HCEC 1CT (cell line): ENCODE data around the gene RNU5B-1.

Source experiments
- DNase-seq: peaks from one replicate; pipeline ENCODE4 v3.0.0-alpha.2; 2017

Gene RNU5B-1

GRCh38 chr15:65329288-65329983, 25.0 kb downstream of the RNU5B-1 start:
- no peak for DNase-seq

GRCh38 chr15:65329984-65330735, 25.7 kb downstream of the RNU5B-1 start:
- no peak for DNase-seq

GRCh38 chr15:65330934-65331645, 26.6 kb downstream of the RNU5B-1 start:
- DNase-seq = no peak

GRCh38 chr15:65331811-65332210, 27.3 kb downstream of the RNU5B-1 start:
- DNase-seq = no peak

GRCh38 chr15:65332391-65333147, 28.1 kb downstream of the RNU5B-1 start:
- no peak for DNase-seq

- DNase-seq = no peak
These were observed 28.8 kb downstream of the RNU5B-1 start for GRCh38 chr15:65333148-65333820.

- no peak for DNase-seq
These were observed 29.4 kb downstream of the RNU5B-1 start for GRCh38 chr15:65333856-65334255.

- DNase-seq = no peak
These were observed 30.2 kb downstream of the RNU5B-1 start for GRCh38 chr15:65334586-65335231.

- DNase-seq = no peak
These were observed 31.0 kb downstream of the RNU5B-1 start for GRCh38 chr15:65335278-65336055.

- DNase-seq = no peak
These were observed 32.3 kb downstream of the RNU5B-1 start for GRCh38 chr15:65336493-65337435.

- DNase-seq = no peak
These were observed 33.1 kb downstream of the RNU5B-1 start for GRCh38 chr15:65337436-65338070.

- DNase-seq = no peak
These were observed 33.9 kb downstream of the RNU5B-1 start for GRCh38 chr15:65338366-65338765.

- no peak for DNase-seq
These were observed 34.3 kb downstream of the RNU5B-1 start for GRCh38 chr15:65338823-65339222.

GRCh38 chr15:65339416-65339815, 34.9 kb downstream of the RNU5B-1 start:
- DNase-seq = no peak

- no peak for DNase-seq
These were observed 35.4 kb downstream of the RNU5B-1 start for GRCh38 chr15:65339920-65340319.

GRCh38 chr15:65342493-65342892, 38.0 kb downstream of the RNU5B-1 start:
- no peak for DNase-seq

- no peak for DNase-seq
These were observed 39.0 kb downstream of the RNU5B-1 start for GRCh38 chr15:65343374-65343981.

GRCh38 chr15:65344214-65344913, 39.9 kb downstream of the RNU5B-1 start:
- no peak for DNase-seq
